ENCODE results near the gene EIF2AK3.

Gene EIF2AK3

DNA sequence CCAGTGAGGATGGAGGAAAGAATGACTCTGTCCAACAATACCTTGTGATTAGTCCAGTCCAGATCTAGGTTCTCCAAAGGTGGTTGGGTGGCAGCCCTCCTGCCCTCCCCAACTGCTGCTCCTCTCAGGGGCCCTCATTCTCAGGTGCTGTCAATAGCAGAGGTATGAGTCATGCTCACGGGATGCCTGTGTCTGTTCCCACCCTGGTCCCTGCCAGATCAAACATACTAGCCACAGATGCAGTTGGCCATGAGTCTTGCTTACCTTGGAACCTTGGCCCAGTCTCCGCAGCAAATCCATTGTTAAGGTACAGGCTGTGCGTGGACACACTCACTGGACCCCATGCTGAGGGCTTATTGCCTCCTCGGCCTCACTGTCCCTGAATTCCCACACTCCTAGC is 39.3 kb upstream of the EIF2AK3 start:
- TF ChIP-seq, protein P1, sequence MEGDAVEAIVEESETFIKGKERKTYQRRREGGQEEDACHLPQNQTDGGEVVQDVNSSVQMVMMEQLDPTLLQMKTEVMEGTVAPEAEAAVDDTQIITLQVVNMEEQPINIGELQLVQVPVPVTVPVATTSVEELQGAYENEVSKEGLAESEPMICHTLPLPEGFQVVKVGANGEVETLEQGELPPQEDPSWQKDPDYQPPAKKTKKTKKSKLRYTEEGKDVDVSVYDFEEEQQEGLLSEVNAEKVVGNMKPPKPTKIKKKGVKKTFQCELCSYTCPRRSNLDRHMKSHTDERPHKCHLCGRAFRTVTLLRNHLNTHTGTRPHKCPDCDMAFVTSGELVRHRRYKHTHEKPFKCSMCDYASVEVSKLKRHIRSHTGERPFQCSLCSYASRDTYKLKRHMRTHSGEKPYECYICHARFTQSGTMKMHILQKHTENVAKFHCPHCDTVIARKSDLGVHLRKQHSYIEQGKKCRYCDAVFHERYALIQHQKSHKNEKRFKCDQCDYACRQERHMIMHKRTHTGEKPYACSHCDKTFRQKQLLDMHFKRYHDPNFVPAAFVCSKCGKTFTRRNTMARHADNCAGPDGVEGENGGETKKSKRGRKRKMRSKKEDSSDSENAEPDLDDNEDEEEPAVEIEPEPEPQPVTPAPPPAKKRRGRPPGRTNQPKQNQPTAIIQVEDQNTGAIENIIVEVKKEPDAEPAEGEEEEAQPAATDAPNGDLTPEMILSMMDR (conservative IDR thresholded peaks at IDR 0.05; ENCODE audit: low read length) = no peak
- H3K4me3 ChIP-seq (ENCODE audit: low read length) = no peak overlapping the region
- DNase-seq (ENCODE audit: low read depth) = no peak

DNA sequence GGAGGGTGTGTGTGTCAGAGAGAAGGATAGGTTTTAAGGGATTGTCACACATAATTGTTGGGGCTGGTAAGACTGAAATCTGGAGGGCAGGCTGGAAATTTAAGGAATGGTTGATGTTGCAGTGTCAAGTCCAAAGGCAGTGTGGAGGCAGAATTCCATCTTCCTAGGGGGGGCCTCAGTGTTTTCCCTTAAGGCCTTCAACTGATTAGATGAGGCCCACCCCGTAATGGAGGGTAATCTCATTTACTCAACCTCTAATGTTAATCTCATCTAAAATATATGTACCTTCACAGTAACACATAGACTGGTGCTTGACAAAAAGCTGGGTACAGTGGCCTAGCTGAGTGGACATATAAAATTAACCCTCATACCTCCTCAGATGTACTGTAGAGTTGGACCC is 33.4 kb upstream of the EIF2AK3 start:
- TF ChIP-seq, protein P1 (conservative IDR thresholded peaks at IDR 0.05; ENCODE audit: low read length) = no peak
- H3K4me3 ChIP-seq (ENCODE audit: low read length) = no peak overlapping the region

GRCh38 chr2:88659538-88659915 is 32.3 kb upstream of the EIF2AK3 start:
- peak; percentile 58 for DNase-seq (ENCODE audit: low read depth)
- H3K4me3 ChIP-seq (ENCODE audit: low read length) = no peak overlapping the region
- TF ChIP-seq, protein P1 (conservative IDR thresholded peaks at IDR 0.05; ENCODE audit: low read length) = no peak

More for the DNA sequence above, 33.4 kb upstream of the EIF2AK3 start:
- no peak for DNase-seq (ENCODE audit: low read depth)

GRCh38 chr2:88658881-88659537 is 31.7 kb upstream of the EIF2AK3 start:
- peak; percentile 28 for DNase-seq (ENCODE audit: low read depth)
- no peak overlapping the region for H3K4me3 ChIP-seq (ENCODE audit: low read length)
- TF ChIP-seq, protein P1 (conservative IDR thresholded peaks at IDR 0.05; ENCODE audit: low read length) = no peak

DNA sequence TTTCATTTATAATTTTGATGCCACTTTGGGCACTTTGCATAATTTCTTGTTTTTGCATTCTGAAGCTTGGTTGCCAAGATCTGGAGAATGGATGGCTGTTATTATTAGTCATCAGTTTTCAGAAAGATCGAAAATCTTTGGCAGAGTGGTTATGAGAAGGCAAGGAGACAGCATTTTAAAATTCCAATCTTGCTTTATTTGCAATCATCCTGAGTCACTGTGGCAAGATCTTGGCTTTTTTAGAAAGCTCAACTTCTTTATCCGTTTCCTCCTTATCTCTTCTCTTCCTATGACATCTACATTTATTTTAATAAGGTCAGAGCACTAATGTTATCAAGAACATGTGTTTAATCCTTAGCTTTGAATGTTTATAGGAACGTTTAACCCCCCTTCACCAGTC is 31.1 kb upstream of the EIF2AK3 start:
- TF ChIP-seq, protein P1 (conservative IDR thresholded peaks at IDR 0.05; ENCODE audit: low read length) = no peak
- no peak overlapping the region for H3K4me3 ChIP-seq (ENCODE audit: low read length)
- DNase-seq (ENCODE audit: low read depth) = peak; percentile 63

GRCh38 chr2:88657131-88657530 is 29.9 kb upstream of the EIF2AK3 start:
- H3K4me3 ChIP-seq (ENCODE audit: low read length) = no peak overlapping the region
- TF ChIP-seq, protein P1 (conservative IDR thresholded peaks at IDR 0.05; ENCODE audit: low read length) = no peak

GRCh38 chr2:88656690-88657089 is 29.4 kb upstream of the EIF2AK3 start:
- TF ChIP-seq, protein P1 (conservative IDR thresholded peaks at IDR 0.05; ENCODE audit: low read length) = no peak
- DNase-seq (ENCODE audit: low read depth) = peak; percentile 11
- no peak overlapping the region for H3K4me3 ChIP-seq (ENCODE audit: low read length)

More at GRCh38 chr2:88657131-88657530, 29.9 kb upstream of the EIF2AK3 start:
- no peak for DNase-seq (ENCODE audit: low read depth)
